OCI-LY3 (cell line): ENCODE data around the gene ILF3.

ENCODE experiments used
- H2AFZ ChIP-seq: fragments of 200-600, 300-600 bp; shearing (Covaris generic); 2 replicates; pipeline ENCODE4 v1.6.0; 2014; ENCODE audit warnings: antibody characterized with exemption, low read depth, low read length
- H3K27ac ChIP-seq: fragments of 200-600, 300-600 bp; sonication (generic); 2 replicates; pipeline ENCODE4 v1.5.1; 2014; ENCODE audit warnings: mild to moderate bottlenecking, low read length, moderate library complexity, mixed read lengths
- H3K27me3 ChIP-seq: fragments of 200-600, 300-600 bp; sonication (generic); 2 replicates; pipeline ENCODE4 v1.6.1; 2014; ENCODE audit warnings: low read depth, low read length, mixed read lengths
- H3K36me3 ChIP-seq: fragments of 200-600, 300-600 bp; sonication (generic); replicated peaks from 2 replicates; pipeline ENCODE3; 2014; ENCODE audit warnings: low read depth, low read length, mixed read lengths
- H3K4me1 ChIP-seq: fragments of 300-600, 200-600 bp; sonication (generic); 2 replicates; pipeline ENCODE4 v1.6.1; 2014; ENCODE audit warnings: low read length, mixed read lengths
- H3K4me2 ChIP-seq: fragments of 200-600, 300-600 bp; sonication (generic); 2 replicates; pipeline ENCODE4 v1.6.1; 2014; ENCODE audit warnings: low read length, mixed read lengths
- H3K4me3 ChIP-seq: fragments of 300-600, 200-600 bp; sonication (generic); 2 replicates; pipeline ENCODE4 v1.5.1; 2014; ENCODE audit warnings: antibody characterized with exemption, mild to moderate bottlenecking, low read length, moderate library complexity
- H3K79me2 ChIP-seq: fragments of 300-600, 200-600 bp; shearing (Covaris generic); 2 replicates; pipeline ENCODE4 v1.6.1; 2014; ENCODE audit warnings: mild to moderate bottlenecking, low read length, mixed read lengths
- H3K9ac ChIP-seq: fragments of 300-600, 200-600 bp; shearing (Covaris generic); 2 replicates; pipeline ENCODE4 v1.6.0; 2014; ENCODE audit warnings: mild to moderate bottlenecking, low read length, moderate library complexity
- H3K9me3 ChIP-seq: fragments of 200-600, 300-600 bp; shearing (Covaris generic); 2 replicates; pipeline ENCODE4 v1.6.1; 2014; ENCODE audit warnings: low read length, mixed read lengths; ENCODE audit not compliant: insufficient read depth
- H4K20me1 ChIP-seq: fragments of 200-600, 300-600 bp; sonication (generic); 2 replicates; pipeline ENCODE4 v1.6.1; 2016; ENCODE audit warnings: low read length, mixed read lengths; ENCODE audit not compliant: insufficient read depth
- CTCF ChIP-seq: fragments of 200-600, 300-600 bp; sonication (generic); IDR thresholded peaks from 2 replicates; pipeline ENCODE4 v1.5.1; 2014; ENCODE audit warnings: antibody characterized with exemption, low read length, low read depth
- EZH2phosphoT487 ChIP-seq: fragments of 200-600 bp; shearing (Covaris generic); IDR thresholded peaks from 2 replicates; pipeline ENCODE4 v1.6.1; 2018; ENCODE audit warnings: antibody characterized with exemption, mixed run types, low read depth

The ILF3 gene

GRCh38 chr19:10726268-10726667 is 72.1 kb downstream of the ILF3 start:
- Histone ChIP-seq H4K20me1 (peaks cover 55% of the 10 kb centered on the region), H3K79me2 (peaks cover 96% of the 10 kb centered on the region), H3K27ac (no peak overlapping the region), H3K27me3 (no peaks in the 10 kb centered on the region), H3K36me3 (peaks cover 7% of the 10 kb centered on the region), H3K9ac (no peak overlapping the region), H3K4me3 (no peak overlapping the region), H2AFZ (no peak overlapping the region), H3K4me1 (no peaks in the 10 kb centered on the region), H3K4me2 (no peak overlapping the region), H3K9me3 (no peaks in the 10 kb centered on the region)
- TF ChIP-seq CTCF (no peak), EZH2phosphoT487 (no peak)

GRCh38 chr19:10727685-10728201 is 73.6 kb downstream of the ILF3 start:
- H4K20me1 ChIP-seq: peaks cover 47% of the 10 kb centered on the region
- no peak overlapping the region for H3K9ac ChIP-seq
- no peaks in the 10 kb centered on the region for H3K9me3 ChIP-seq
- H3K27me3 ChIP-seq: no peaks in the 10 kb centered on the region
- no peak overlapping the region for H3K27ac ChIP-seq
- H3K4me2 ChIP-seq: no peak overlapping the region
- no peak overlapping the region for H3K4me3 ChIP-seq
- H2AFZ ChIP-seq: no peak overlapping the region
- peaks cover 7% of the 10 kb centered on the region for H3K36me3 ChIP-seq
- H3K79me2 ChIP-seq: peaks cover 89% of the 10 kb centered on the region
- TF ChIP-seq EZH2phosphoT487 (no peak), CTCF (no peak)
- H3K4me1 ChIP-seq: peaks cover 4% of the 10 kb centered on the region; the same call in 1 of the 2 replicates

- peaks cover 7% of the 10 kb centered on the region for H3K36me3 ChIP-seq
- H2AFZ ChIP-seq: no peak overlapping the region
- H3K4me1 ChIP-seq: peaks cover 4% of the 10 kb centered on the region; the same call in 1 of the 2 replicates
- no peak overlapping the region for H3K4me3 ChIP-seq
- peaks cover 52% of the 10 kb centered on the region for H4K20me1 ChIP-seq
- no peaks in the 10 kb centered on the region for H3K27me3 ChIP-seq
- H3K79me2 ChIP-seq: peaks cover 86% of the 10 kb centered on the region
- no peak overlapping the region for H3K27ac ChIP-seq
- H3K9me3 ChIP-seq: no peaks in the 10 kb centered on the region
- TF ChIP-seq CTCF (no peak), EZH2phosphoT487 (no peak)
- no peak overlapping the region for H3K4me2 ChIP-seq
- no peak overlapping the region for H3K9ac ChIP-seq
Observed at GRCh38 chr19:10729411-10729810, 75.3 kb downstream of the ILF3 start.

- no peaks in the 10 kb centered on the region for H3K27me3 ChIP-seq
- H3K27ac ChIP-seq: no peak overlapping the region
- no peak overlapping the region for H3K9ac ChIP-seq
- peaks cover 7% of the 10 kb centered on the region for H3K36me3 ChIP-seq
- no peaks in the 10 kb centered on the region for H3K9me3 ChIP-seq
- H3K4me1 ChIP-seq: peaks cover 4% of the 10 kb centered on the region; the same call in 1 of the 2 replicates
- H2AFZ ChIP-seq: no peak overlapping the region
- H4K20me1 ChIP-seq: peaks cover 49% of the 10 kb centered on the region
- H3K4me3 ChIP-seq: no peak overlapping the region
- no peak overlapping the region for H3K4me2 ChIP-seq
- TF ChIP-seq CTCF (no peak), EZH2phosphoT487 (no peak)
- H3K79me2 ChIP-seq: peaks cover 82% of the 10 kb centered on the region
Observed at GRCh38 chr19:10730932-10731331, 76.8 kb downstream of the ILF3 start.
